Sigmoid colon (tissue), 4 donors: ENCODE measurements around the gene PTPRB.

ENCODE experiments used
- CTCF ChIP-seq, 4 experiments: fragments of 450-650 bp in 3 of 4; fragments of 200-600 bp in 1 of 4; IDR thresholded peaks; one replicate each; pipeline ENCODE4 v1.5.1; 2016 to 2019; ENCODE audit warnings: antibody characterized with exemption in 4 of 4, mild to moderate bottlenecking in 3 of 4, moderate library complexity in 2 of 4
- POLR2AphosphoS5 ChIP-seq, 4 donors: sonication (generic); formaldehyde crosslinking; IDR thresholded peaks; one replicate each; pipeline ENCODE4 v1.6.1; 2017; ENCODE audit warnings: antibody characterized with exemption in 4 of 4

- TF ChIP-seq CTCF (IDR thresholded peaks at IDR 0.05) (no peak), POLR2AphosphoS5 (IDR thresholded peaks at IDR 0.05) (no peak)
Observed at GRCh38 chr12:70487440-70487839, 149.8 kb downstream of the PTPRB start.
